GM12891 (cell line): ENCODE data around the gene MLX.

Experiments
- DNase-seq: peaks from one replicate; pipeline ENCODE4 v3.0.0; 2011; ENCODE audit warnings: low spot score; ENCODE audit not compliant: insufficient read length
- FAIRE-seq: peaks from 2 replicates; lab custom pipeline; 2011; peaks lifted over from hg19 to GRCh38; lab: Jason Lieb, UNC
- PAX5 ChIP-seq: IDR thresholded peaks from 2 replicates; pipeline ENCODE4 v1.6.1; 2011; ENCODE audit warnings: low read length, moderate library complexity, mild to moderate bottlenecking; ENCODE audit not compliant: insufficient read depth, severe bottlenecking
- POLR2A ChIP-seq: IDR thresholded peaks from 2 replicates; pipeline ENCODE4 v1.6.1; 2011; ENCODE audit warnings: low read depth, low read length, control low read depth
- POLR2AphosphoS5 ChIP-seq: IDR thresholded peaks from 2 replicates; pipeline ENCODE4 v1.6.1; 2011; ENCODE audit warnings: low read depth, low read length, control low read depth
- POU2F2 ChIP-seq: IDR thresholded peaks from 2 replicates; pipeline ENCODE4 v1.6.1; 2011; ENCODE audit warnings: low read depth, mild to moderate bottlenecking, control low read depth, low read length, moderate library complexity
- SPI1 ChIP-seq: IDR thresholded peaks from 2 replicates; pipeline ENCODE4 v1.6.1; 2011; ENCODE audit warnings: low read depth, low read length, control low read depth
- TAF1 ChIP-seq: IDR thresholded peaks from 2 replicates; pipeline ENCODE4 v1.6.1; 2011; ENCODE audit warnings: low read depth, low read length, control low read depth

MLX gene

GRCh38 chr17:42566215-42566882 lies 551 bp upstream of the MLX start:
- DNase-seq: no peak
- no peak for FAIRE-seq
- TF ChIP-seq SPI1 (no peak), PAX5 (no peak), POLR2A (no peak), POU2F2 (no peak), POLR2AphosphoS5 (no peak), TAF1 (no peak)

DNA sequence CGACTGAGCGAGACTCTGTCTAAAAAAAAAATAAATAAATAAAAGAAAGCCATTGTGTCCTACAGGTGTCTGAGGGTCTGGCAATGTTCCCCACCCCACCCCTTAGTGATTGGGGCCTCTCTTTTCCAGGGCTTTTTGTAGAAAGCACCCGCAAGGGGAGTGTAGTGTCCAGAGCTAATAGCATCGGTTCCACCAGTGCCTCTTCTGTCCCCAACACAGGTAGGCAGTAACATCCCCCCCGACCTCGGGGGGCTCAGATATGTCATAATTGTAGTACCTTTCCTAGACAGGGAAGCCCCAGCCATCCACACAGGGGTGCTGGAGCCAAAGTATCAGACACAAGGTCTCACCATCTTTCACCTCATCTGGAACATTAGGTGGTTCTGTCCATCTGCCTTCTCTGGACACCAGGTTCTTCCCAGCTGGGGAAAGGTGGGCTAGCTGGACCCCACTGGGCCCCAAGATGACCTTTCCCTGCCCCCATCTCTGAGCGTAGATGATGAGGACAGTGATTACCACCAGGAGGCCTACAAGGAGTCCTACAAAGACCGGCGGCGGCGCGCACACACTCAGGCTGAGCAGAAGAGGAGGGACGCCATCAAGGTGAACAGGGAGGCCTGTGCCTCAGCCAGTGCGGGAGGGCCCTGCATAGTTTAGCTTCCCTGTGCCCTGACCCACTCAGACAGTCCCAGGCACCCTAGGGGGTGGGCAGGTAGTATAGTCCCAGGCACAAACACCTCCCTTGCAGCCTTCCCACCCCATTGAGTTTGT lies 1.6 kb downstream of the MLX start:
- DNase-seq (no peak), FAIRE-seq (no peak)
- TF ChIP-seq POU2F2 (no peak), POLR2AphosphoS5 (no peak), SPI1 (no peak), PAX5 (no peak), TAF1 (no peak), POLR2A (no peak)

DNA sequence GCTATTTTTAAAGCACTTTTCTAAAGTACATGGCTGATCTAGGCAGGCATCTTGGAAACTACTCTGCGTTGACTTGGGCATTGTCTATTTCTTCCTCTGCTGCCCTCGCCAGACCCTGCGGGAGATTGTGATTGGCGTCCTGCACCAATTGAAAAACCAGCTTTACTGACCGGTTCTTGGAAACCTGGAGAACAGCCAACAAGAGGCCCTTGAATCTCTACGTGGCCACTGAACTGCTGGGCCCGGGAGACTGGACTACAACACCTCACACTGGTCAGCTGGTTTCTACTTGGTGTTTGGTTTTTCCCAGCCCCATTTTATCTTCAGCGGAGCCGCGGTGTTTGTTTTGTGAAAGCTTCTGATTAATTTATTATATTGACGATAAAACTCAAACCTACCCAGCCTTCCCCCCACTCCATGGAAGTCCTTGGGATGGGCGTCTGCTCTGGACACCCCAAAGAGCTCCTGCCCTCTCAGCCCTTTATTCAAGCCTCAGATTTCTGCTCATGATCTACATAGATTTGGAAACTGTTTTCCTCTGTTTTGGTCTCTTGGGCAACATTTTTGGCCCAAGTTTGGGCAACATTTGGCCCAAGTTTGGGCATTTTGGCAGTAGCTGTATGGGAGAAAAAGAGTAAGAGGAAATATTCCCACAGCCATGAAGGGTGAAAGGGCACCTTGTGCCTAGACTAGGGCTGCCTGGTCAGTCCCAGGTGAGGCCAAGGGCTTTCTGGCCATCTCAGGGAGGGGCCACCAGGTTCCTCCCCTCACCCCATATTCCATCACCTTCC lies 4.7 kb downstream of the MLX start:
- DNase-seq (no peak), FAIRE-seq (no peak)
- TF ChIP-seq TAF1 (no peak), PAX5 (no peak), POLR2A (no peak), POU2F2 (no peak), SPI1 (no peak), POLR2AphosphoS5 (no peak)

GRCh38 chr17:42573095-42573494 lies 6.2 kb downstream of the MLX start:
- FAIRE-seq: no peak
- no peak for DNase-seq

DNA sequence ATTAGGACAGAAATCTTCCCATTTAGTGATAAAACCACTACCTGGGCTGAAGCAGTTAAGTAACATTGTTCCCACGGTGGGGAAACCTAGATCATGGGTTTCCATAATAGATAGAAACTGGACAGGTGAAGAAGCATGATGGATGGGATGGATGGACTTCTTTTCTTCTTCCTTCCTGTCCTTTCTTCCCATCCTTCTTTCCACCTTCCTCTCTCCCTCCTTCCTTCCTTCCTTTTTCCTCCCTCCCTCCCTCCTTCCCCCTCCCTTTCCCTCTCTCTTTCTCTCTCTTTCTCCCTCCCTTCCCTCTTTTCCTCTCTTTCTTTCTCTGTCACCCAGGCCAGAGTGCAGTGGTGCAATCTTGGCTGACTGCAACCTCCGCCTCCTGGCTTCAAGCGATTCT lies 7.6 kb downstream of the MLX start:
- FAIRE-seq: no peak
- TF ChIP-seq POU2F2 (no peak), POLR2AphosphoS5 (no peak), TAF1 (no peak), POLR2A (no peak), SPI1 (no peak), PAX5 (no peak)
- no peak for DNase-seq

More at GRCh38 chr17:42573095-42573494, 6.2 kb downstream of the MLX start:
- no peak for TF ChIP-seq POU2F2
- TF ChIP-seq SPI1: no peak
- TF ChIP-seq POLR2AphosphoS5: no peak
- no peak for TF ChIP-seq PAX5
- no peak for TF ChIP-seq TAF1
- no peak for TF ChIP-seq POLR2A

DNA sequence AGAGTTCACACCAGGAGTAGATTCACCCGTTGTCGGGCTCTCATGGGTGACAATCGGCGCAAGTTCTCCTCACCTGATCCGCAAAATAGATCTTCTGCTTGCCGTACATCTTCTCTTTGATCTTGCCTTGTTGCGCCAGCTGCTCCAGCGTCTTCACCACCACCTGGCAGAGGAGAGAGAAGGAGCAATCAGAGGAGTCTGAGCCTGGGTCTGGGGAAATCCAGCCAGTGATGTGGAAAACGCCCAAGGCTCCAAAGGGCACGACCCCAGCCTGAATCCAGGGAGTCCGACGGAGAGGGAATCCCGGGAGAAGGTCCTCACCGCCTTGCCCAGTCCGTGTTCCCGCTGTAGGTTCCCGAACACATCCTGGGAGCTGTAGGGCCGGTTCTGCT lies 10.2 kb downstream of the MLX start:
- DNase-seq (no peak), FAIRE-seq (no peak)
- TF ChIP-seq POLR2AphosphoS5 (no peak), TAF1 (no peak), SPI1 (no peak), POU2F2 (no peak), POLR2A (no peak), PAX5 (no peak)

- TF ChIP-seq PAX5: no peak
- no peak for TF ChIP-seq SPI1
- TF ChIP-seq TAF1: peak; percentile 92
- TF ChIP-seq POU2F2: peak; percentile 76; the same call in 1 of the 2 replicates
- TF ChIP-seq POLR2A: peak; percentile 93
- peak; percentile 92 for TF ChIP-seq POLR2AphosphoS5
- FAIRE-seq: peak; percentile 94
- peak; percentile 94 for DNase-seq
These were observed 10.8 kb downstream of the MLX start, which contains the start of gene PSMC3IP for GRCh38 chr17:42577532-42578281. TSS of gene PSMC3IP (minus strand) at chr17:42577729. CDS start at chr17:42577686, 43 bp downstream.

DNA sequence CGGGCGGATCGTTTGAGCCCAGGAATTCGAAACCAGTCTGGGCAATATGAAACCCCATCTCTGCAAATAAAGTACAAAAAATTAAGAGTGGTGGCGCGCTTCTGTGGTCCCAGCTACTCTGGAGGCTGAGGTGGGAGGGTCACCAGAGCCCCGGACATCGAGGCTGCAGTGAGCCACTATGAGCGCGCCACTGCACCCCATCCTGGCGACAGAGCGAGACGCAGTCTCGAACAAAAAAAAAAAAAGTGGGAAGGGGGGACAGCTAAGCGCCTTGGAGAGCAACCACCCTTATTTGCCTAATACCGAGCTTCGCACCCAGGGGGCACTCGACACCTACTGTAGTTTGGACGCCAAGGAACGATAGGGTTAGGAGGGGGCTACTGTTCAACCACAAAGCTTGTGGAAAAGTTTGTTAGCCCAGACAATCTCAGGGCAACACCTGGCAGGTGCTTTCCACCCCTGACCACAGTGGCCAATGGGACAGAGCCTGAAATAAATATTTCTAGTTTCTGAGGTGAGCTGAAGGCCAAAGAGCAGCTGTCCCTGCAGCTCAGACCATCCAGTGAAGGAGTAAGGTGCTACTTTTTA lies 11.5 kb downstream of the MLX start:
- no peak for TF ChIP-seq POLR2AphosphoS5
- TF ChIP-seq POU2F2: no peak
- TF ChIP-seq PAX5: no peak
- no peak for TF ChIP-seq POLR2A
- TF ChIP-seq SPI1: no peak
- TF ChIP-seq TAF1: no peak
- peak; percentile 66 for DNase-seq
- peak; percentile 92 for FAIRE-seq
